Left ventricle myocardium inferior (tissue), 1 donor: ENCODE data around the gene SLC22A31. TPM values are rescaled to one million over a fixed set of nuclear protein-coding genes. Genes with fewer than 3 reads are reported as not detected.

Source experiments
- DNase-seq: peaks from one replicate; pipeline ENCODE4 v3.0.0-alpha.2; 2020
- H3K27ac ChIP-seq: fragments of 200-600 bp; replicated peaks from 2 replicates; pipeline ENCODE4 v1.8.0; 2021
- H3K27me3 ChIP-seq: fragments of 200-600 bp; 2 replicates; pipeline ENCODE4 v1.8.0; 2021; ENCODE audit warnings: low read depth
- H3K36me3 ChIP-seq: fragments of 200-600 bp; 2 replicates; pipeline ENCODE4 v1.8.0; 2021
- H3K4me1 ChIP-seq: fragments of 200-600 bp; 2 replicates; pipeline ENCODE4 v1.8.0; 2021
- H3K4me3 ChIP-seq: fragments of 200-600 bp; 2 replicates; pipeline ENCODE4 v1.8.0; 2021; ENCODE audit warnings: mild to moderate bottlenecking, moderate library complexity
- H3K9me3 ChIP-seq: fragments of 200-600 bp; replicated peaks from 2 replicates; pipeline ENCODE4 v1.8.0; 2021
- intact Hi-C: fragments of 100-400 bp; cut with micrococcal nuclease; formaldehyde crosslinking; loops from one replicate; pipeline ENCODE4 v1.11.0; 2022
- total RNA-seq: library from RNA; stranded (reverse); fragmentation: NEBNext Ultra II Directional; extraction: Animal tissue kit (Norgen Biotek cat#: 25700); gene quantifications from one replicate; pipeline ENCODE4 v1.2.1, GENCODE V29; 2021
- TF ChIP-seq, protein P1 (sequence below): fragments of 200-600 bp; IDR thresholded peaks from 2 replicates; pipeline ENCODE4 v1.8.0; 2021; ENCODE audit warnings: antibody characterized with exemption, mild to moderate bottlenecking, borderline replicate concordance
- donor health status: DM: no; HTN: yes; CAD: no; lungs with severe emphysema.

Gene SLC22A31
- total RNA-seq, 1 donor from 2014 or later: not detected

DNA sequence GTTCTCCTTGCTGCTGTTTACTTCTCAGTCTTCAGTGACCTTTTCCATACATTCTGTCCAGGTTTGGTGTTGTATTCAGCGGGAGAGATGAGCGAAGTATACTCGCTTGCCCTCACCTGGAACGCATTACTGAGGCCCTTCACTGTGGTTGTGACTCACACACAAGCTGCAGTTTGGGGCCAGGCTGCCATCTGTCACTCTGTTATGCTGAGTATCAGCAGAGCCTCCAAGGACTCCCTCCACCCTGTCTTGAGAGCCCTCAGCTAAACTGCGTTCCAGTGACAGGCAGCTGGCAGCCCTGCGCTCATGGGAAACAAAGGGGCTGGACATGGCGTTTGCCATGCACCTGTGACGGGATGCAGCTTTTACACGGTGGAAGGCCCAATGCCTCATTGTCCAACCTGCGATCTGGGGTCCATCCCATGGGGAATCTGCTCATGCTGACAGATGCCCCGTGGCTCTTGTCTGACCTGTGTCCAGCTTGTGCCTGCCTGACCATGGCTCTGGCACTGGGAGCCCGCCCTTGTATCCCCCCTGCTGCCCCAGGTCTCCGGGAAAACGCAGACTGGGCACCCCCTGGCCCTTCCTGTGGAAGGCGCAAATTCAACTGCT lies 10.7 kb upstream of the SLC22A31 start:
- intact Hi-C loops: loop anchor here (10.0 kb wide), 1 partner anchor 476 kb away; no protein-coding TSS in a partner anchor
- DNase-seq: no peak
- H3K4me3 ChIP-seq: no peak overlapping the region
- H3K27ac ChIP-seq: no peak overlapping the region
- peaks cover 4% of the 10 kb centered on the region for H3K4me1 ChIP-seq
- H3K36me3 ChIP-seq: no peaks in the 10 kb centered on the region
- TF ChIP-seq, protein P1, sequence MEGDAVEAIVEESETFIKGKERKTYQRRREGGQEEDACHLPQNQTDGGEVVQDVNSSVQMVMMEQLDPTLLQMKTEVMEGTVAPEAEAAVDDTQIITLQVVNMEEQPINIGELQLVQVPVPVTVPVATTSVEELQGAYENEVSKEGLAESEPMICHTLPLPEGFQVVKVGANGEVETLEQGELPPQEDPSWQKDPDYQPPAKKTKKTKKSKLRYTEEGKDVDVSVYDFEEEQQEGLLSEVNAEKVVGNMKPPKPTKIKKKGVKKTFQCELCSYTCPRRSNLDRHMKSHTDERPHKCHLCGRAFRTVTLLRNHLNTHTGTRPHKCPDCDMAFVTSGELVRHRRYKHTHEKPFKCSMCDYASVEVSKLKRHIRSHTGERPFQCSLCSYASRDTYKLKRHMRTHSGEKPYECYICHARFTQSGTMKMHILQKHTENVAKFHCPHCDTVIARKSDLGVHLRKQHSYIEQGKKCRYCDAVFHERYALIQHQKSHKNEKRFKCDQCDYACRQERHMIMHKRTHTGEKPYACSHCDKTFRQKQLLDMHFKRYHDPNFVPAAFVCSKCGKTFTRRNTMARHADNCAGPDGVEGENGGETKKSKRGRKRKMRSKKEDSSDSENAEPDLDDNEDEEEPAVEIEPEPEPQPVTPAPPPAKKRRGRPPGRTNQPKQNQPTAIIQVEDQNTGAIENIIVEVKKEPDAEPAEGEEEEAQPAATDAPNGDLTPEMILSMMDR: no peak
- H3K27me3 ChIP-seq: peaks cover 43% of the 10 kb centered on the region
- no peaks in the 10 kb centered on the region for H3K9me3 ChIP-seq

DNA sequence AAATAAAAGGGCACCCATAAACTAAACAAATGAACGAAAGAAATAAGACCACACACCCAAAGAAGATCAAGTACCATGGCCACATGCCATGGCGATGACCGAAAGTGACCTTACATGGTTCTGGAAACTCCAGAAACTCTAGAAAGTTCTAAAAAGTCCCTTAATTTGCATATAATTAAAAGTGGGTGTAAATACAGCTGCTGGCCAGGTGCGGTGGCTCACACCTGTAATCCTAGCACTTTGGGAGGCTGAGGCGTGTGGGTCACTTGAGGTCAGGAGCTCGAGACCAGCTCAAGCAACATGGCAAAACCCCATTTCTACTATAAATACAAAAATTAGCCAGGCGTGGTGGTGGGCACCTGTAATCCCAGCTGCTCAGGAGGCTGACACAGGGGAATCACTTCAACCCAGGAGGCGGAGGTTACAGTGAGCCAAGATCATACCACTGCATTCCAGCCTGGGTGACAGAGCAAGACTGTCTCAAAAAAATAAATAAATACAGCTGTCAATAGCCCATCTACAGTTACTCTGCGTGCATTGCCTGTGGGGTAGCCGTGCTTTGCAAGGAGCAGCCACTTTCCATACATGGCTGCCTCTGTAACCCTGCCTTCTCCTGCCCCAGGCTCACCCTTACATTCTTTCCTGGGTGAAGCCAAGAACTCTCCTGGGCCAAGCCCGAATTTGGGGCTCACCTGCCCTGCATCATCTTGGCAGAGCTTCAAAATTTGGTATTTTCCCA lies 10.0 kb upstream of the SLC22A31 start:
- peaks cover 50% of the 10 kb centered on the region for H3K27me3 ChIP-seq
- H3K27ac ChIP-seq: no peak overlapping the region
- intact Hi-C loops: loop anchor here (10.0 kb wide), 1 partner anchor 476 kb away; no protein-coding TSS in a partner anchor
- TF ChIP-seq, protein P1: no peak
- H3K36me3 ChIP-seq: no peaks in the 10 kb centered on the region
- H3K4me1 ChIP-seq: no peaks in the 10 kb centered on the region
- no peak overlapping the region for H3K4me3 ChIP-seq
- H3K9me3 ChIP-seq: no peaks in the 10 kb centered on the region
- DNase-seq: no peak

DNA sequence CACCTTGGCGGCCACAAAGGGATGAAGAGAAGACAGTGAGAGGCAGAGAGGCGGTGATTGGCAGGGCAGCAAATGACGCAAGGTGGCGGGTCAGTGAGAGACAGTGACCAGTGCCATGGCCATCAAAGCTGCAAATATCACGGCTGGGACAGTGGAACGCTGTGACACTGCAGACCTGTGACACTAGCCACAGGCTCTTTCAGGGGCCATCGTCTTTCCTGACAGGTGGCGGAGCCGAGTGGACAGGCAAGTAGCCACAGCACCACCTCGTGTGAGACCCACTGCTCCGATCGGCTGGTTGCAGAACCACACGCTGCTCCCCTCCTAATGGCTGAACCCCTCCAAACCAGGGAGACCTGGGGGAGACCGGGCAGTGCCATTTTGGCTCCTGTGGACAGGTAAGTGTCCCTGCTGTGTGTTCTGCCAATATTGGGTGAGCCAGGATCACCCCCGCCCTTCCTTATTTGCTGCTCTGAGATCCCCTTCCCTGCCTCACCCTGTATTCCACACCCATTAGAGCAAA lies 9.2 kb upstream of the SLC22A31 start:
- no peak for DNase-seq
- no peaks in the 10 kb centered on the region for H3K9me3 ChIP-seq
- no peaks in the 10 kb centered on the region for H3K36me3 ChIP-seq
- TF ChIP-seq, protein P1: no peak
- no peak overlapping the region for H3K27ac ChIP-seq
- no peaks in the 10 kb centered on the region for H3K4me1 ChIP-seq
- intact Hi-C loops: loop anchor here (10.0 kb wide), 1 partner anchor 475 kb away; no protein-coding TSS in a partner anchor
- H3K4me3 ChIP-seq: no peak overlapping the region
- H3K27me3 ChIP-seq: peaks cover 57% of the 10 kb centered on the region

DNA sequence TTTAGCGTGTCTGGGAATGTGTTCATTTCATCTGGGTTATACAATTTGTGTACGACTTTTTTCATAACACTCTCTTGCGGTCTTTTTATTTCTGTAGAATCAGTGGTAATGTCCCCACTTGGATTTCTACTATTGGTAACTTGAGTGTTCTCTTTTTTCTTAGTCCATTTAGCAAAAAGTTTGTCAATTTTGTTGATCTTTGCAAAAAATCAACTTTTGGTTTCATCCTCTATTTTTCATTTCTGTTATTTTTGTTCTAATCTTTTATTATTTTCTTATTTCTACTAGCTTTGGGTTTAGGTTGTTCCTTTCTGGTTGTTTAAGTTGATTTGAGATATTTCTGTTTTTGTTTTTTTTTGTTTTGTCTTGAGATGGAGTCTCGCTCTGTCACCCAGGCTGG lies 7.7 kb upstream of the SLC22A31 start:
- Histone ChIP-seq H3K4me3 (no peak overlapping the region), H3K9me3 (no peaks in the 10 kb centered on the region), H3K27me3 (peaks cover 73% of the 10 kb centered on the region), H3K4me1 (no peaks in the 10 kb centered on the region), H3K36me3 (no peaks in the 10 kb centered on the region), H3K27ac (no peak overlapping the region)
- no peak for DNase-seq
- TF ChIP-seq, protein P1: no peak
- intact Hi-C loops: no loop called here

DNA sequence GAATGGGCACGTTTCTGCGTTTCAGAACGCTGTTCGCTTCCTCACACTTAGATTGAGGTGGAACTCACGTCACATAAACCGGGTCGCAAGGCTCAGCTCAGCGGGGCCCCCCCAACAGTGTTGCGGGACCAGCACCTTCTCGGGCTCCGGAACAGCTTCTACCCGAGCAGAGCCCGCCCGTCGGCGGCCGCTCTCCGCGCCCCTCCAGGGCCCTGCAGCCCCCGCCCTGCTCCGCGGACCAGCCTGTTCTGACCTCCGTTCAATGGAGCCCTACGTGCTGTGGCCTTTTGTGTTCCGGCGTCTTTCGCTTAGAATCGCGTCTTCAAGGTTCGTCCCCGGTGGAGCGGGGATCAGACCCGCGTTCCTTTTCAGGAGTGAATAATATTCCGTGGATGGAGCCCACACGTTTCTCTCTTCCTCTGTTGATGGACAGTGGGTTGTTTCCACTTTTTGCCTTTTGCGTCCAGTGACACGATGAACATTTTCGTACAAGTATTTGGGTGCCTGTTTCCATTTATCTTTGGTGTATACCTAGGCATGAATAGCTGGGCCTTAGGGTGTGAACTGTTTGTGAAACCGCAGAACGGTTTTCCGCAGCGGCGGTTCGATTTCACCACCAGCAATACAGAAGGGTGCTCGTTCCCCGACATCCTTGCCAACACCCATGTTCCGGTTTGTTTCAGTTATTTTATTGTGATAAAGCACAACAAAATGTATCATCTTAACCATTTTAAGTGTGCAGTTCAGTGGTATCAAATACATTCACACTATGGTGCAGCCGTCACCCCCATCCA lies 2.3 kb upstream of the SLC22A31 start:
- peaks cover 16% of the 10 kb centered on the region for H3K4me1 ChIP-seq
- TF ChIP-seq, protein P1: no peak
- H3K27ac ChIP-seq: no peak overlapping the region
- peaks cover 97% of the 10 kb centered on the region for H3K27me3 ChIP-seq
- peak overlapping the region; percentile 51 for H3K4me3 ChIP-seq
- H3K36me3 ChIP-seq: no peaks in the 10 kb centered on the region
- H3K9me3 ChIP-seq: peaks cover 4% of the 10 kb centered on the region
- no peak for DNase-seq
- intact Hi-C loops: no loop called here
